ENCODE data around the gene PPP1R2B. TPM values are rescaled to one million over a fixed set of nuclear protein-coding genes. Genes with fewer than 3 reads are reported as not detected.

The PPP1R2B gene
- polyA plus RNA-seq, 2 of the 4 experiments (the other 2 are of a cell fraction): not detected

- DNase-seq (ENCODE audit: low read depth in 1 of 2, low spot score in 1 of 2) (no peak), FAIRE-seq (no peak)
- WGBS (ENCODE audit: missing lambda C conversion rate): 70% methylated on average over 6 of the region's 6 CpGs
These were observed 15.2 kb upstream of the PPP1R2B start for GRCh38 chr5:156834916-156835315.

GRCh38 chr5:156835905-156836304 is 14.2 kb upstream of the PPP1R2B start:
- DNase-seq (ENCODE audit: low read depth in 1 of 2, low spot score in 1 of 2) (peak; percentile 11 to 60), FAIRE-seq (no peak), ATAC-seq (peak in 1 of 2 experiments; percentile 77; a peak in 3 of 6 replicates)
- ChIA-PET POLR2A (no interaction called here), CTCF (interaction anchor here (0.6 to 3.3 kb wide), 5 partner anchors 11 to 1059 kb away, joined by 3 to 9 read pairs (median 4); no protein-coding TSS in a partner anchor)
- Histone ChIP-seq H3K4me2 (no peak overlapping the region), H3K4me3 (no peak overlapping the region), H3K9me3 (no peaks in the 10 kb centered on the region), H3K4me1 (no peaks in the 10 kb centered on the region), H3K27ac (no peak overlapping the region)
- no peak for TF ChIP-seq TFCP2L1 (CRISPR knock-in tag; IDR thresholded peaks at IDR 0.05)
- peak in 1 of 2 experiments; percentile 53; a peak in 3 of 5 replicates for TF ChIP-seq RAD21 (conservative IDR thresholded peaks at IDR 0.05 in 1 of 2, IDR thresholded peaks at IDR 0.05 in 1 of 2)
- TF ChIP-seq CTCF (IDR thresholded peaks at IDR 0.05): peak; percentile 30; the same call in 2 of the 3 replicates
- 0 out of 3 replicates have a peak, but pooled peaks have one; percentile 36 for TF ChIP-seq SMC3 (IDR thresholded peaks at IDR 0.05)
- WGBS (ENCODE audit: missing lambda C conversion rate): 68% methylated on average over 3 of the region's 3 CpGs

More at GRCh38 chr5:156834916-156835315, 15.2 kb upstream of the PPP1R2B start:
- Histone ChIP-seq H3K4me2 (no peak overlapping the region), H3K27ac (no peak overlapping the region), H3K4me1 (no peaks in the 10 kb centered on the region), H3K9me3 (no peaks in the 10 kb centered on the region), H3K4me3 (no peak overlapping the region)
- no peak for TF ChIP-seq BCL3 (IDR thresholded peaks at IDR 0.05)
- TF ChIP-seq BHLHE40 (IDR thresholded peaks at IDR 0.05; ENCODE audit: low read depth, low read length): no peak
- TF ChIP-seq MAFK (IDR thresholded peaks at IDR 0.05; ENCODE audit: partially characterized antibody): no peak
- TF ChIP-seq SMC3 (IDR thresholded peaks at IDR 0.05): no peak
- TF ChIP-seq ESRRA (IDR thresholded peaks at IDR 0.05; ENCODE audit: borderline replicate concordance, low read length): no peak
- TF ChIP-seq HEYL (CRISPR knock-in tag; IDR thresholded peaks at IDR 0.05): no peak
- ATAC-seq: no peak
- POLR2A ChIA-PET: no interaction called here
- CTCF ChIA-PET: interaction anchor here (0.6 kb wide), 1 partner anchor 283 kb away, joined by 6 read pairs; no protein-coding TSS in a partner anchor

- 65% methylated on average over 3 of the region's 3 CpGs for WGBS (ENCODE audit: missing lambda C conversion rate)
- FAIRE-seq: no peak
These were observed 13.2 kb upstream of the PPP1R2B start for GRCh38 chr5:156836846-156837245.

More at GRCh38 chr5:156836846-156837245, 13.2 kb upstream of the PPP1R2B start:
- no peak for TF ChIP-seq HOXB13 (CRISPR knock-in tag; IDR thresholded peaks at IDR 0.05; ENCODE audit: low read depth)
- no peak for TF ChIP-seq ZC3H11A (IDR thresholded peaks at IDR 0.05)
- no peak for TF ChIP-seq FOXS1 (CRISPR knock-in tag; IDR thresholded peaks at IDR 0.05)
- no peak for TF ChIP-seq RCOR1 (IDR thresholded peaks at IDR 0.05; ENCODE audit: low read depth, low read length)
- TF ChIP-seq CBX8 (IDR thresholded peaks at IDR 0.05): no peak
- TF ChIP-seq TP53 (CRISPR knock-in tag; IDR thresholded peaks at IDR 0.05): no peak
- TF ChIP-seq CBX2 (IDR thresholded peaks at IDR 0.05; ENCODE audit: borderline replicate concordance, low read depth): no peak
- TF ChIP-seq MAFK (IDR thresholded peaks at IDR 0.05; ENCODE audit: partially characterized antibody): no peak
- TF ChIP-seq NPAS2 (CRISPR knock-in tag; IDR thresholded peaks at IDR 0.05; ENCODE audit: borderline replicate concordance): no peak
- no peak for TF ChIP-seq REST (IDR thresholded peaks at IDR 0.05)
- TF ChIP-seq ZSCAN20 (CRISPR knock-in tag; IDR thresholded peaks at IDR 0.05): no peak
- TF ChIP-seq RAD21 (conservative IDR thresholded peaks at IDR 0.05 in 1 of 2, IDR thresholded peaks at IDR 0.05 in 1 of 2): no peak
- Histone ChIP-seq H3K4me2 (no peak overlapping the region), H3K4me1 (no peaks in the 10 kb centered on the region), H3K9me3 (no peaks in the 10 kb centered on the region), H3K27ac (no peak overlapping the region), H3K4me3 (no peak overlapping the region)
- DNase-seq (ENCODE audit: low read depth in 1 of 2, low spot score in 1 of 2) (no peak), ATAC-seq (no peak)
- CTCF ChIA-PET: interaction anchor here (1.3 to 3.3 kb wide), 2 partner anchors 12 to 295 kb away, joined by 4 to 9 read pairs; no protein-coding TSS in a partner anchor
- POLR2A ChIA-PET: no interaction called here

Data from A549 (cell line).